ENCODE data around the gene TRIM37. TPM values are rescaled to one million over a fixed set of nuclear protein-coding genes. Genes with fewer than 3 reads are reported as not detected.
"Not testable (repeated sequence)": the region's sequence is repeated elsewhere in the genome, so short reads cannot be mapped to it uniquely, and the experiment has no call there.

Gene TRIM37
- total and polyA plus RNA-seq, 4 donors: 5.4 to 12.9 (median 8.1) TPM

- 72% methylated on average over 2 of the region's 2 CpGs for WGBS
- Histone ChIP-seq H3K4me1 (ENCODE audit: control insufficient read depth in 4 of 4, insufficient read depth in 4 of 4, low read length in 3 of 4) (peaks cover 0 to 8% (median 2%) of the 10 kb centered on the region in 4 donors), H3K27me3 (ENCODE audit: control insufficient read depth in 4 of 4, insufficient read depth in 4 of 4, low read length in 3 of 4) (no peaks in the 10 kb centered on the region), H3K9me3 (ENCODE audit: control insufficient read depth in 4 of 4, low read length in 3 of 4) (no peaks in the 10 kb centered on the region), H3K36me3 (ENCODE audit: control insufficient read depth in 4 of 4, insufficient read depth in 3 of 4, low read depth in 1 of 4, low read length in 3 of 4) (no peaks in the 10 kb centered on the region), H3K27ac (ENCODE audit: low read depth in 1 of 2, low read length in 2 of 2) (no peak overlapping the region), H3K9ac (ENCODE audit: low read depth in 1 of 2, low read length in 2 of 2) (no peak overlapping the region), H3K4me3 (ENCODE audit: low read depth in 1 of 3, low read length in 3 of 3) (no peak overlapping the region)
- TF ChIP-seq GABPA (IDR thresholded peaks at IDR 0.05 in 1 of 2, conservative IDR thresholded peaks at IDR 0.05 in 1 of 2): no peak
- TF ChIP-seq RAD21 (IDR thresholded peaks at IDR 0.05): no peak
- TF ChIP-seq FOXA1 (IDR thresholded peaks at IDR 0.05): no peak
- TF ChIP-seq SP1 (IDR thresholded peaks at IDR 0.05): no peak
- peak in 1 of 2 donors; percentile 25 for TF ChIP-seq RXRA (IDR thresholded peaks at IDR 0.05)
- no peak for TF ChIP-seq MAX (IDR thresholded peaks at IDR 0.05)
- no peak for TF ChIP-seq YY1 (IDR thresholded peaks at IDR 0.05)
- TF ChIP-seq REST (IDR thresholded peaks at IDR 0.05): no peak
- peak in 1 of 2 donors; percentile 25 for TF ChIP-seq HNF4A (conservative IDR thresholded peaks at IDR 0.05)
- DNase-seq (ENCODE audit: low spot score): no peak
Measured at GRCh38 chr17:58956997-58957724, 149.5 kb downstream of the TRIM37 start.

GRCh38 chr17:58954358-58954757 lies 152.3 kb downstream of the TRIM37 start:
- not testable (repeated sequence) for H3K9me3 ChIP-seq (ENCODE audit: control insufficient read depth in 4 of 4, low read length in 3 of 4); H3K4me3 ChIP-seq (ENCODE audit: low read depth in 1 of 3, low read length in 3 of 3); DNase-seq (ENCODE audit: low spot score); H3K36me3 ChIP-seq (ENCODE audit: control insufficient read depth in 4 of 4, insufficient read depth in 3 of 4, low read depth in 1 of 4, low read length in 3 of 4); H3K9ac ChIP-seq (ENCODE audit: low read depth in 1 of 2, low read length in 2 of 2); H3K27ac ChIP-seq (ENCODE audit: low read depth in 1 of 2, low read length in 2 of 2); H3K4me1 ChIP-seq (ENCODE audit: control insufficient read depth in 4 of 4, insufficient read depth in 4 of 4, low read length in 3 of 4); H3K27me3 ChIP-seq (ENCODE audit: control insufficient read depth in 4 of 4, insufficient read depth in 4 of 4, low read length in 3 of 4)
- 88% methylated on average over 2 of the region's 2 CpGs for WGBS

- Histone ChIP-seq H3K9me3 (ENCODE audit: control insufficient read depth in 4 of 4, low read length in 3 of 4) (peaks cover 0 to 3% (median 0%) of the 10 kb centered on the region in 4 donors), H3K36me3 (ENCODE audit: control insufficient read depth in 4 of 4, insufficient read depth in 3 of 4, low read depth in 1 of 4, low read length in 3 of 4) (no peaks in the 10 kb centered on the region), H3K9ac (ENCODE audit: low read depth in 1 of 2, low read length in 2 of 2) (no peak overlapping the region), H3K27me3 (ENCODE audit: control insufficient read depth in 4 of 4, insufficient read depth in 4 of 4, low read length in 3 of 4) (no peaks in the 10 kb centered on the region), H3K4me3 (ENCODE audit: low read depth in 1 of 3, low read length in 3 of 3) (no peak overlapping the region), H3K4me1 (ENCODE audit: control insufficient read depth in 4 of 4, insufficient read depth in 4 of 4, low read length in 3 of 4) (no peaks in the 10 kb centered on the region), H3K27ac (ENCODE audit: low read depth in 1 of 2, low read length in 2 of 2) (no peak overlapping the region)
- DNase-seq (ENCODE audit: low spot score): no peak
- TF ChIP-seq MAX (IDR thresholded peaks at IDR 0.05) (no peak), EGR1 (IDR thresholded peaks at IDR 0.05; ENCODE audit: low read depth in 2 of 2) (no peak), CTCF (IDR thresholded peaks at IDR 0.05; ENCODE audit: low read depth, low read length, missing input control) (no peak), YY1 (IDR thresholded peaks at IDR 0.05) (no peak)
- WGBS: 82% methylated on average over 3 of the region's 3 CpGs
Measured at GRCh38 chr17:58947824-58948223, 158.9 kb downstream of the TRIM37 start.

All from liver (tissue), 9 donors.